M059J (cell line): Measurements from ENCODE around the gene ABCB8. TPM values are rescaled to one million over a fixed set of nuclear protein-coding genes. Genes with fewer than 3 reads are reported as not detected.

Experiments used
- DNase-seq: peaks from one replicate; pipeline ENCODE4 v3.0.0-alpha.2; 2012; ENCODE audit warnings: low read depth
- total RNA-seq: library from RNA; depleted of rRNA; stranded (reverse); fragments of >200 nt; shearing (Covaris generic); gene quantifications from 2 replicates; pipeline ENCODE4 v1.2.3, GENCODE V29; 2014

The ABCB8 gene
- total RNA-seq, 1 experiment from 2014 or later, result 24.2 TPM

GRCh38 chr7:151070574-151070960 is 42.3 kb downstream of the ABCB8 start:
- DNase-seq, result no peak

- no peak for DNase-seq
These were observed 43.0 kb downstream of the ABCB8 start for GRCh38 chr7:151071032-151071866.

DNA sequence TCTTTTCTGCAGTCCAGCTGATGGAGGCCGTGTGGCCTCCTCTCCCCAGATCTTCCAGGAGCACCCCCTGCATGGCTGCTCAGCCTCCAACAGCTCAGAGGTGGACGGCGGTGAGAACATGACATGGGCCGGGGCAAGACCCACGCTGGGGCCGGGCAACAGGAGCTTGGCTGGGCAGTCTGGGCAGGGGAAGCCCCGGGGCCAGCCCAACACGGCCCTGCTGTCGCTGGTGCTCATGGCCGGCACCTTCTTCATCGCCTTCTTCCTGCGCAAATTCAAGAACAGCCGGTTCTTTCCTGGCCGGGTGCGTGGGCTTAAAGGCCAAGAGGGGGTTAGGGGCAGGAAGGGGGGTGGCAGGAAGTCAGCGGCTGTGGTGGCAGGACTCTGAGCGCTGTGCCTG is 45.7 kb downstream of the ABCB8 start:
- no peak for DNase-seq

DNA sequence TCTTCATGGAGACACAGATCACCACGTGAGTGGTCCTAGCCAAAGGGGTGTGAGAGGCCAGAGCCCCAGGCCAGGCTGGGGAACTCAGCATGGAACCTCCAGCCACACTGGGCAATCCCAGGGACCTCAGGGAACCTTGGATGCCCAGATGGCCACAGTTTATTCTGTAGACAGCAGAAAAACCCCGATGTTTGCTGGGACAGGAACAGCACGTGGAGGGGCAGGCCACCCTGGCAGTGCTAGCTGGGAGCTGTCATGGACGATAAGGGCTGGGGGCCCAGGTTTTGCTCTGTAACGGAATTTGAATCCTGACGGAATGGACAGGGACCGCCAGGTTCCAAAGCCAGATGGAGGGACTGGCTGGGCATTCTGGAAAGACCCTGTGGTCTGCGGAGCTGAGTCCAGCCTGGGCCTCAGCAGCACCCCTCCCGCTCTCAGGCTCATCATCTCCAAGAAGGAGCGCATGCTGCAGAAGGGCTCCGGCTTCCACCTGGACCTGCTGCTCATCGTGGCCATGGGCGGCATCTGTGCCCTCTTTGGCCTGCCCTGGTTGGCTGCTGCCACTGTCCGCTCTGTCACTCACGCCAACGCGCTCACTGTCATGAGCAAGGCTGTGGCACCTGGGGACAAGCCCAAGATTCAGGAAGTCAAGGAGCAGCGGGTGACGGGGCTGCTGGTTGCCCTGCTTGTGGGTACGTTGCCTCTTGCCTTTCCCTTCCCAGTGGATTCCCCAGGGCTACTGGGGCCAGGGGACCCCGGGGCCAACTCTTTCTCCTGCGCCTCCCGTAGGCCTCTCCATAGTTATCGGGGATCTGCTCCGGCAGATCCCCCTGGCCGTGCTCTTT is 46.8 kb downstream of the ABCB8 start:
- DNase-seq, result no peak

DNA sequence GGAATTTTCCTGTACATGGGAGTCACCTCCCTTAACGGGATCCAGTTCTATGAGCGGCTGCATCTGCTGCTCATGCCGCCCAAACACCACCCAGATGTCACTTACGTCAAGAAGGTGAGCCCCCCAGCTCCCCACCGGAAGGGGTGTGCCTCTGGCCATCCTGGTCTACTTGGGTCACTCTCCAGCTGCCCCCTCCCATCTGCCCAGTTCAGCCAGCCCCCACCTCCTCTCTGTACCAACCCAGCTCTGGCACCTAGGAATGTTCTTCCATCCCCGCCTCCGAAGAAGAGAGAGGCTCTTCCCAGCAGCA is 47.4 kb downstream of the ABCB8 start:
- no peak for DNase-seq

DNA sequence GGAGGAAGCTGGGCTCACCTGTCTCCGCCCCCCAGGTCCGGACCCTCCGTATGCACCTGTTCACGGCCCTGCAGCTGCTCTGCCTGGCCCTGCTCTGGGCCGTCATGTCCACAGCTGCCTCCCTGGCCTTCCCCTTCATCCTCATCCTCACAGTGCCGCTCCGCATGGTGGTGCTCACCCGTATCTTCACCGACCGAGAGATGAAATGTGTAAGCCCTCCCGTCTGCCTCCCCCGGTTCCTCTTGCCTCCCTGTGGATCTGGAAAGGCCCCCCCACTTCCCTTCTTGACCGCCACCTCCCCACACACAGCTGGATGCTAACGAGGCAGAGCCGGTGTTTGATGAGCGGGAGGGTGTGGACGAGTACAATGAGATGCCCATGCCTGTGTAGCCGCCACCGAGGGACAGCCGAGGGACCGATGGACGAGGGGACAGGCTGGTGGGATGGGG is 47.8 kb downstream of the ABCB8 start:
- DNase-seq, result no peak

DNA sequence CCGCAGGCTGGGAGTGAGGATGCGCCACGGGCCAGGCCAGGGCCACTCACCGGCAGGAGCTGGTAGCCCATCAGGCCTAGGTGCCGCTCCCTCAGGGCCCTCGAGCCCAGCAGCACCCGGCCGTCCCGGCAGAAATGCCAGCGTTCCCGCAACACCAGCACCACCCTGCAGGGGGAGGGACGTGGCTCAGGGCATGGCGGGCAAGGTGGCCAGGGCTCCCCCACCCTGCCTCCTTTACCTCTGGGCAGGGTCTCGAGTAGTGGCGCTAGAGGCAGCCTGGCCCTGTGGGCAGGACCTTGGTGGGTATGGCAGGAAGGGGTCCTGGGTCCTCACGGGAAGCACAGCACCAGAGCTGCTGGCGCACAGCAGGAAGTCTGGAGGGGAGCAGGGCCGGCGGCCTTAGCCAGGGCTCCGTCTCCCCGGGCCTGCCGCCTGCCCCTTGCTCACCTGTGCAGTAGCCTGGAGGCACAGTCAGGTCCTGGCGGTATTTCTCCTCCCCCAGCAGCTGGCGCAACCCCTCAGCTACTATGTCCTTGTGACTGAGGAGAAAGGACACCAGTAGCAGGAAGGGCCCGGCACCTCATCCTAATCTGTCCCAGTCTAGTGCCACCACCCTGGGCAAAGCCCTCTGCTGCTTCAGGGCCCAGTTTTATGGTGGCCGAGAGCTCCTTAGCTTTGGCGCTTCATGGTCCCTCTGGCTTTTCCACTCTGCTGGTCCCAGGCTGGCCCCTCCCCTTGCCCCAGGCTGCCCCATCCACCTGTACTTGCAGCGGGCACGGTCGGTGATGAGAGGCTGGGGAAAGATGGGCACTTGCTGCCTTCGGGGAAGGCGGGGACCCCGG is 48.8 kb downstream of the ABCB8 start:
- no peak for DNase-seq

- no peak for DNase-seq
These were observed 49.5 kb downstream of the ABCB8 start for GRCh38 chr7:151077705-151078232.

DNA sequence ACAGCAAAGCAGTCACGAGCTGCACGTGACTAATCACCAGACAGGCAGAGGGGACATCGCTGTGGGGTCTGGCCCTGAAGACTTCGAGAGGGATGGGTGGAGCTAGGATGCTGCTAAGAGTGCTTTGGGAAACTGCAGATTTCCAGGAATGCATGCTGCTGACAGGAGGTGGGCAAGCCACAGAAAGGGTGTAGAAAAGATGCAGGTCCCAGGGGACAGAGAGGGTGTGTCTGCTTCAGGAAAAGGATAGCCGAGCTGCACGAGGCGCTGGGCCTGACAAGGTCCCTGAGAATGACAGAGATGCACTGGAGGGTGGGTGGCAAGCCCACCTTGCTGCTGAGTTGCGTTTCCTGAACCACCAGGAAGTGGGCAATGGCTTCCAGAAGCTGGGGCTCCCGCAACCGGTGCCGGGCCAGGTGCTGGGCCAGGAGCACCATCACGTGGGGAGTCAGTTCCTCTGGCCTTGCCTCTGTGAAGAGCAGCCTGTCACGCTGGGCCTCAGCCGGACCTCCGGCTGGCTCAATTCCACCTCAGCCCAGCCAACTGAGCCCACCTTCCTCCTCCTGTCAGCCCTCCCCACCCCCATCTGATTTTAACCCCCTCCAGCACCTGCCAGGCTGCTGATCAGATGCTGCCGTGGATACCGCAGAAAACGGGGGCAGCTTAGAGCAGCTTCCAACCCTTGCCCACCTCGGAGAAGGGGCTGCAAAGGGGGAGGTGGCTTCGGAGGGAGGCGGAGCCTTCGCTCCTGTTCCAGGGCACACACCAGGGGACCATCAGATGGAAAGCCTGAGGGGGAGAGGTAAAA is 50.2 kb downstream of the ABCB8 start:
- no peak for DNase-seq

- no peak for DNase-seq
These were observed 51.1 kb downstream of the ABCB8 start for GRCh38 chr7:151079199-151079910.

GRCh38 chr7:151080067-151080521 is 51.8 kb downstream of the ABCB8 start:
- peak; percentile 28 for DNase-seq

DNA sequence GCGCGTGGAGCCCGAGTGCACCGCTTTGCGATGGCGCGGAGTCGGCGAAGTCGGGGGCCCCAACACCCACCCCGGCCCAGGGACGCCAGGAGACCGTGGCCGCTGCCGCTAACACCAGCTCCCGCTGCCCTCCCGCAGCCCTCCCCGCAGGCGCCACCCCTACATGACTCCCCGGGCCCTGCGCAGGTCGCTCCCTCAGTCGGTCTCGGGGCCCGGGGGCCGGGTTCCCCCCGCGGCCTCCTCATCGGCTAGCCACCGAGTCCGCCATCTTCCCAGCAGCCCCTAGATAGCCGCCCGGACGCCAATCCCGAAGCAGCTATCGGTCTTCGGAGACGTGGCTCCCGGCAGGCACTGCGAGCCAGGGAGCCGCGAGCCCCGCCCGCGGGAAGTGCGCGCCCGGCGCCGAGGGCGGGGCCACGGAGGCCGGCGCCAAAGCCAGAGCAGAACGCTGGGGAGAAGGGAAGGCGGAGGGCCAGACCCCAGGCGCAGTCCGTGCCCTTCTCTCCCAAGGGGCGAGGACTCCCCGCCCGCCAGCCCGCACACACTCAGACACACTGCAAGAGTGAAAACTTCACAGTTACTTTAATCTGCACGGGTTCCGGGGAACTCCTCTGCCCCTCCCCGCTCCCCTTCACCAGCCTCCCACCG is 52.4 kb downstream of the ABCB8 start, which contains the start of gene FASTK:
Gene FASTK (minus strand): TSS at position 288 of the 648 bp plus-strand sequence. CDS start 43 bp downstream, at position 245.
- peak; percentile 90 for DNase-seq

DNA sequence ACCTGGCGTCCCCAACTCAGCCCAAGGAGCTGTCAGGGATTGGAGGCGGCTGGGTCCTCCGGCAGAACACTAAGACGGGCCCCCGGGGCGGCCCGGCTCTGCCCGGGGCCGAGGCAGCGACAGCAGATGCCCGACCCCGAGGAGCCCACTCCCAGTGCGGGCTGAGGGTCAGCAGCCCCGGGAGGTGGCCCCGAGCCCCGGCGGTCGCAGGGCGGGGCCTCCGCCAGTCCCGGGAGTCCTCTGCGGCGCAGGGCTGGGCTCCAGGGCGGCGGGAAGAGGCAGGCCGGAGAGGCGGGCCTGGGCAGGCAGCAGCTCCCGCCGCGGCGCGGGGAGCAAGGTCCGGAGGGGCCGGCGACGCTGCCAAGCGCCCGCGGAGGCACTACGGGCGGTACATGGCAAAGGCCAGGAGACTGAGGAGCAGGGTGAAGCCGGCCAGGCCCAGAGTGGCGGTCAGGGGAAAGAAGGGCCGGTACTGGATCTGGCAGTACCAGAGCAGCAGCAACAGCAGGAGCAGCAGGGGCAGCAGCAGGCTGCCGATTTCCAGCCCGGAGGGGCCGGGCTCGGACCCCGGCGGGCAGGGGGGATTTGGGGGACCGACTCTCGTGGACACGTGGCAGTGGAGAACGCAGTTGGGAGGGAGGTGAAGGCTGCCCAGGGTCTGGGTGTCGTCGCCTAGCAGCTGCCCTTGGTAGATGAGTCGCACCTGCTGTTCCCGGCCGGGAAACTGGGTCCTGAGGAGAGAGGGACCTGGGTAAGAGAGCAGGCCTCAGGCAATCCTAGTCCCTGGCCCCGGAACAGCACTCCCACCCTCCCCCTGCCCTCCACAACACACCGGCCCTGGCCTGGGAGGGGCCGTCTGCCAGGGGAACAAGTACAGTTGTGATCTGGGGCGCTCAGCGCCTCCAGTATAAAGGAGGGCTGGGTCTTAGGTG is 53.2 kb downstream of the ABCB8 start:
- DNase-seq, result peak; percentile 48

- DNase-seq, result no peak
These were observed 54.2 kb downstream of the ABCB8 start for GRCh38 chr7:151082141-151083070.

GRCh38 chr7:151083071-151083823 is 55.0 kb downstream of the ABCB8 start, which contains the start of gene TMUB1:
TMUB1 (minus strand) TSS chr7:151083493; CDS start chr7:151082563, 930 bp downstream.
- DNase-seq, result peak; percentile 70

DNA sequence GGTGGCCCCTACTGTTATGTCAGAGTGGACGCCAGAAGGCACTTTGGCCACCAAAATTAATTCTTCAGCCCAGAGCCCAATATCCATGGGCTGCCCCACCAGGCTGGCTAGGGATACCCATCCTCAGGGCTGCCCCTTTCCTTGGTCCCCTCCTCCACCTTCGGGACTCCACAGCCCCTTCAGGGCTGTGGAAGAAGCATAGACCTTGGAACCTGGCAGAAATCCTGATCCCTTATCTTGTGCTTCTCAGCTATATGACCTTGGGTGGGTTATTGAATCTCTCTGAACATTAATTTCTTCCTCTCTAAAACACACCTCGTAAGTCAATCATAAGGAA is 55.5 kb downstream of the ABCB8 start:
- no peak for DNase-seq

DNA sequence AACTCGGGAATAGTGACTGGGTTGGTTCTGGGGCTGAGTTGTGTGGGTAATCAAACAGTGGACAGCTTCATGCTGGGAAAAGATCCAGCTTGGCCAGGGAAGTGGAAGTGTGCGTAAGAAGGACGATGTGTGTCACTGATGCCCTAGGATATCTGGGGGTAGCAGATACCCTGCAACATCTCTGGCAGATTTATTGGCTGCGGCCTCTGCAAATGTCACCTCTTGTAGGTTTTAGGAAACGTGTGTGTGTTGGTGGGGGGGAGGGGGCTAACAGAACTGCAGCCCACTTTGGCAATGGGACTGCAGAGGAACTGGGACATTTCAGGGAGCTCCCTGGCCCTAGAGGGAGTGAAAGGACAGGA is 57.1 kb downstream of the ABCB8 start:
- DNase-seq, result no peak
